ENCODE measurements around the gene ASXL1.
A peak's percentile ranks its signal among the peaks of the same experiment; 100 is the strongest.

ASXL1 gene

DNA sequence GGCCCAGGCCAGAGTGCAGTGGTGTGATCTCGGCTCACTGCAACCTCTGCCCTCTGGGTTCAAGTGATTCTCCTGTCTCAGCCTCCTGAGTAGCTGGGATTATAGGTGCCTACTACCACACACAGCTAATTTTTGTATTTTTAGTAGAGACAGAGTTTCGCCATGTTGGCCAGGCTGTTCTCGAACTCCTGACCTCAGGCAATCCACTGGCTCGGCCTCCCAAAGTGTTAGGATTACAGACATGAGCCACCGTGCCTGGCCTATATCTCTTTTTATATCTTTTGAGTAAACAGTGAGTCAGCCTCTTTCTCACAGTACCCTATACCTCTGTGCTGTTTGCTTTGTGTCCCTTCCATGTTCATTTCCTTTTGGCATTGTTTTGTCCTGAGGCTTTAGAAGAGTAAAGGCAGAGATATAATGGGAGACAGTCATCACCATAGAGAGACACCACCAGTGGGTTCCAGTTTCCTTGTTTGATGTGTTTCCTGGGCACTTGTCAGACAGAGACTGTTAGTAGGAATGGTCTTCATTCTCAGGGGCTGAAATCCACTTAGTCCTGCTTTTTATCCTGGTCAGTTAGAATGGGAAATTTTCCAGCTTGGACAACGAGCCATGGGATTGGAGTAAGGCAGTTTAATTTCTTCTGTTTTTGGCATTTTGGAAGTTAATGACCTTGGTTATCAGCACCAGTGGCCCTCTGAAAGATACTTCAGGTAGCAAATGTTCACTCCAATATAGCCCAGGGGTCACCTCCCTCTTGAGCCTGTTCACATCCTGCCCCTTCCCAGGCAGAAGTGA, 32.2 kb upstream of the ASXL1 start:
- TF ChIP-seq BACH2 (CRISPR knock-in tag; IDR thresholded peaks at IDR 0.05; ENCODE audit: borderline replicate concordance) (no peak), ZC3H10 (CRISPR knock-in tag; IDR thresholded peaks at IDR 0.05) (no peak), ARNTL (CRISPR knock-in tag; IDR thresholded peaks at IDR 0.05; ENCODE audit: borderline replicate concordance, low read depth) (no peak)
- ATAC-seq, result peak; percentile 92

DNA sequence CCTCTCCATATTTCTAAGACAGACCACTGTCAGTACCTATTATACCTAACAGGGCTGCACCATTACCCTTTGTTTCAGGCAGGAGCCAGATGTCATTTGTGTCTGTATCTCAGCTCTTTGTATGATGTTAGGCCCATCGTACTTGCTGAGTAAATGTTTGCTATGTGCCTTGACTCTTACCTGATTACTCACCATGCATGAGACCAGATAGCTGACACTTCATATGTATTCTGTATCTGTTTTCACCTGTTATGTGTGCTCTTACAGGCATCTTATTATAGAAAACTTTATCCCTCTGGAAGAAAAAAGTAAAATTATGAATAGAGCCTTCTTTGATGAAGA, 31.7 kb upstream of the ASXL1 start:
- TF ChIP-seq TOX (CRISPR knock-in tag; IDR thresholded peaks at IDR 0.05; ENCODE audit: borderline replicate concordance), result no peak
- TF ChIP-seq ZNF565 (CRISPR knock-in tag; conservative IDR thresholded peaks at IDR 0.05; ENCODE audit: low read depth), result no peak
- TF ChIP-seq ZNF8 (CRISPR knock-in tag; IDR thresholded peaks at IDR 0.05), result no peak
- no peak for TF ChIP-seq SNAI2 (CRISPR knock-in tag; IDR thresholded peaks at IDR 0.05)
- TF ChIP-seq ZFP3 (CRISPR knock-in tag; IDR thresholded peaks at IDR 0.05), result no peak
- no peak for TF ChIP-seq ZFP30 (CRISPR knock-in tag; IDR thresholded peaks at IDR 0.05)
- TF ChIP-seq PPARA (CRISPR knock-in tag; IDR thresholded peaks at IDR 0.05; ENCODE audit: borderline replicate concordance), result no peak
- TF ChIP-seq BACH2 (CRISPR knock-in tag; IDR thresholded peaks at IDR 0.05; ENCODE audit: borderline replicate concordance), result no peak
- no peak for TF ChIP-seq OSR1 (CRISPR knock-in tag; IDR thresholded peaks at IDR 0.05)
- TF ChIP-seq ZNF70 (CRISPR knock-in tag; IDR thresholded peaks at IDR 0.05), result no peak
- no peak for TF ChIP-seq ZC3H10 (CRISPR knock-in tag; IDR thresholded peaks at IDR 0.05)
- no peak for TF ChIP-seq RARB (CRISPR knock-in tag; IDR thresholded peaks at IDR 0.05)
- TF ChIP-seq ESRRG (CRISPR knock-in tag; IDR thresholded peaks at IDR 0.05), result no peak
- TF ChIP-seq, protein P1, sequence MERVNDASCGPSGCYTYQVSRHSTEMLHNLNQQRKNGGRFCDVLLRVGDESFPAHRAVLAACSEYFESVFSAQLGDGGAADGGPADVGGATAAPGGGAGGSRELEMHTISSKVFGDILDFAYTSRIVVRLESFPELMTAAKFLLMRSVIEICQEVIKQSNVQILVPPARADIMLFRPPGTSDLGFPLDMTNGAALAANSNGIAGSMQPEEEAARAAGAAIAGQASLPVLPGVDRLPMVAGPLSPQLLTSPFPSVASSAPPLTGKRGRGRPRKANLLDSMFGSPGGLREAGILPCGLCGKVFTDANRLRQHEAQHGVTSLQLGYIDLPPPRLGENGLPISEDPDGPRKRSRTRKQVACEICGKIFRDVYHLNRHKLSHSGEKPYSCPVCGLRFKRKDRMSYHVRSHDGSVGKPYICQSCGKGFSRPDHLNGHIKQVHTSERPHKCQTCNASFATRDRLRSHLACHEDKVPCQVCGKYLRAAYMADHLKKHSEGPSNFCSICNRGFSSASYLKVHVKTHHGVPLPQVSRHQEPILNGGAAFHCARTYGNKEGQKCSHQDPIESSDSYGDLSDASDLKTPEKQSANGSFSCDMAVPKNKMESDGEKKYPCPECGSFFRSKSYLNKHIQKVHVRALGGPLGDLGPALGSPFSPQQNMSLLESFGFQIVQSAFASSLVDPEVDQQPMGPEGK (CRISPR knock-in tag; IDR thresholded peaks at IDR 0.05; ENCODE audit: borderline replicate concordance), result no peak
- no peak for TF ChIP-seq TCF4 (CRISPR knock-in tag; IDR thresholded peaks at IDR 0.05; ENCODE audit: borderline replicate concordance)
- ATAC-seq, result no peak; the same call in 2 of the 3 replicates

DNA sequence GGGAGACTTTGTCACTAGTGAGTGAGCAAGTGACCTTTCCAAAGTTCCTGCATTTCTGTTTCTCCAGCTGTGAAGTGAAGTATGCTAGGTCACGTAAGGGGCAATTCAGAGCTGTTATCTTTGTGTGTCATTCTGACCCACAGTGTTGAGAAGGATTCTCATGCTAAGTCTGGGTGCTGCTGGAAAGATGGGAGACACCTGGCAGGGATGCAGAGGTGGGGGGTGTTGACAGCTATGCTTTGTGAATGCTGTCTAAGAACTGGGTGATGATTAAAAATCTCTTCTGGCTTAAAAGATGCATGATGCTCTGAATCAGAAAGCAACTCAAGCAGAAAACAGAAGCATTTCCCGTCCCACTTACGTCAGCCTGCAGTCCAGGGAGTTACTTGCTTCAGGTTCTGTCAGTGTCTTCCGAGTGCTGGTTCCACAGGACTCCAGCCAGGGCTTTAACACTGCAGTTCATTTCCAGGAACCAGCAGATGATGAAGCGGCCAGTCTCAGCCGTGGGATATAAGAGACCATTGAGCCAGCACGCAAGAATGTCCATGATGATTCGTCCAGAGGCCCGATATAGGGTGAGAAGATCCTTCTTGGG, 30.9 kb upstream of the ASXL1 start:
- TF ChIP-seq ZNF8 (CRISPR knock-in tag; IDR thresholded peaks at IDR 0.05) (no peak), BACH2 (CRISPR knock-in tag; IDR thresholded peaks at IDR 0.05; ENCODE audit: borderline replicate concordance) (no peak), SNAI2 (CRISPR knock-in tag; IDR thresholded peaks at IDR 0.05) (no peak), PPARA (CRISPR knock-in tag; IDR thresholded peaks at IDR 0.05; ENCODE audit: borderline replicate concordance) (no peak), ZC3H10 (CRISPR knock-in tag; IDR thresholded peaks at IDR 0.05) (no peak), ESRRG (CRISPR knock-in tag; IDR thresholded peaks at IDR 0.05) (no peak), ZFP30 (CRISPR knock-in tag; IDR thresholded peaks at IDR 0.05) (no peak), TCF4 (CRISPR knock-in tag; IDR thresholded peaks at IDR 0.05; ENCODE audit: borderline replicate concordance) (no peak), ZNF70 (CRISPR knock-in tag; IDR thresholded peaks at IDR 0.05) (no peak), RARB (CRISPR knock-in tag; IDR thresholded peaks at IDR 0.05) (no peak), ISL1 (CRISPR knock-in tag; IDR thresholded peaks at IDR 0.05) (no peak), TOX (CRISPR knock-in tag; IDR thresholded peaks at IDR 0.05; ENCODE audit: borderline replicate concordance) (no peak), GLIS3 (CRISPR knock-in tag; IDR thresholded peaks at IDR 0.05) (no peak), ZFP3 (CRISPR knock-in tag; IDR thresholded peaks at IDR 0.05) (no peak)
- TF ChIP-seq, protein P2, sequence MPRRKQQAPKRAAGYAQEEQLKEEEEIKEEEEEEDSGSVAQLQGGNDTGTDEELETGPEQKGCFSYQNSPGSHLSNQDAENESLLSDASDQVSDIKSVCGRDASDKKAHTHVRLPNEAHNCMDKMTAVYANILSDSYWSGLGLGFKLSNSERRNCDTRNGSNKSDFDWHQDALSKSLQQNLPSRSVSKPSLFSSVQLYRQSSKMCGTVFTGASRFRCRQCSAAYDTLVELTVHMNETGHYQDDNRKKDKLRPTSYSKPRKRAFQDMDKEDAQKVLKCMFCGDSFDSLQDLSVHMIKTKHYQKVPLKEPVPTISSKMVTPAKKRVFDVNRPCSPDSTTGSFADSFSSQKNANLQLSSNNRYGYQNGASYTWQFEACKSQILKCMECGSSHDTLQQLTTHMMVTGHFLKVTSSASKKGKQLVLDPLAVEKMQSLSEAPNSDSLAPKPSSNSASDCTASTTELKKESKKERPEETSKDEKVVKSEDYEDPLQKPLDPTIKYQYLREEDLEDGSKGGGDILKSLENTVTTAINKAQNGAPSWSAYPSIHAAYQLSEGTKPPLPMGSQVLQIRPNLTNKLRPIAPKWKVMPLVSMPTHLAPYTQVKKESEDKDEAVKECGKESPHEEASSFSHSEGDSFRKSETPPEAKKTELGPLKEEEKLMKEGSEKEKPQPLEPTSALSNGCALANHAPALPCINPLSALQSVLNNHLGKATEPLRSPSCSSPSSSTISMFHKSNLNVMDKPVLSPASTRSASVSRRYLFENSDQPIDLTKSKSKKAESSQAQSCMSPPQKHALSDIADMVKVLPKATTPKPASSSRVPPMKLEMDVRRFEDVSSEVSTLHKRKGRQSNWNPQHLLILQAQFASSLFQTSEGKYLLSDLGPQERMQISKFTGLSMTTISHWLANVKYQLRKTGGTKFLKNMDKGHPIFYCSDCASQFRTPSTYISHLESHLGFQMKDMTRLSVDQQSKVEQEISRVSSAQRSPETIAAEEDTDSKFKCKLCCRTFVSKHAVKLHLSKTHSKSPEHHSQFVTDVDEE (CRISPR knock-in tag; IDR thresholded peaks at IDR 0.05), result no peak
- TF ChIP-seq, protein P3, sequence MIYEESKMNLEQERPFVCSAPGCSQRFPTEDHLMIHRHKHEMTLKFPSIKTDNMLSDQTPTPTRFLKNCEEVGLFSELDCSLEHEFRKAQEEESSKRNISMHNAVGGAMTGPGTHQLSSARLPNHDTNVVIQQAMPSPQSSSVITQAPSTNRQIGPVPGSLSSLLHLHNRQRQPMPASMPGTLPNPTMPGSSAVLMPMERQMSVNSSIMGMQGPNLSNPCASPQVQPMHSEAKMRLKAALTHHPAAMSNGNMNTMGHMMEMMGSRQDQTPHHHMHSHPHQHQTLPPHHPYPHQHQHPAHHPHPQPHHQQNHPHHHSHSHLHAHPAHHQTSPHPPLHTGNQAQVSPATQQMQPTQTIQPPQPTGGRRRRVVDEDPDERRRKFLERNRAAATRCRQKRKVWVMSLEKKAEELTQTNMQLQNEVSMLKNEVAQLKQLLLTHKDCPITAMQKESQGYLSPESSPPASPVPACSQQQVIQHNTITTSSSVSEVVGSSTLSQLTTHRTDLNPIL (CRISPR knock-in tag; IDR thresholded peaks at IDR 0.05; ENCODE audit: low read depth), result no peak
- TF ChIP-seq, protein P1 (CRISPR knock-in tag; IDR thresholded peaks at IDR 0.05; ENCODE audit: borderline replicate concordance), result no peak
- ATAC-seq, result no peak
